Caki2 (cell line): Measurements from ENCODE around the gene MYO15A. TPM values are rescaled to one million over a fixed set of nuclear protein-coding genes. Genes with fewer than 3 reads are reported as not detected.

Experiments
- DNase-seq: peaks from one replicate; pipeline ENCODE4 v3.0.0-alpha.2; 2015; ENCODE audit warnings: low read depth
- in situ Hi-C: cut with HindIII; loops from 2 replicates; pipeline ENCODE4 v1.10.0; 2016; ENCODE audit warnings: low sequenced_read_pairs, low pct_unique_long_range_greater_than_20kb, mixed read lengths
- total RNA-seq: library from RNA; depleted of rRNA; stranded (reverse); fragments of >200 nt; shearing (Covaris generic); gene quantifications from 2 replicates; pipeline ENCODE4 v1.2.3, GENCODE V29; 2014; ENCODE audit warnings: low replicate concordance; rRNA removed

Gene MYO15A, protein sequence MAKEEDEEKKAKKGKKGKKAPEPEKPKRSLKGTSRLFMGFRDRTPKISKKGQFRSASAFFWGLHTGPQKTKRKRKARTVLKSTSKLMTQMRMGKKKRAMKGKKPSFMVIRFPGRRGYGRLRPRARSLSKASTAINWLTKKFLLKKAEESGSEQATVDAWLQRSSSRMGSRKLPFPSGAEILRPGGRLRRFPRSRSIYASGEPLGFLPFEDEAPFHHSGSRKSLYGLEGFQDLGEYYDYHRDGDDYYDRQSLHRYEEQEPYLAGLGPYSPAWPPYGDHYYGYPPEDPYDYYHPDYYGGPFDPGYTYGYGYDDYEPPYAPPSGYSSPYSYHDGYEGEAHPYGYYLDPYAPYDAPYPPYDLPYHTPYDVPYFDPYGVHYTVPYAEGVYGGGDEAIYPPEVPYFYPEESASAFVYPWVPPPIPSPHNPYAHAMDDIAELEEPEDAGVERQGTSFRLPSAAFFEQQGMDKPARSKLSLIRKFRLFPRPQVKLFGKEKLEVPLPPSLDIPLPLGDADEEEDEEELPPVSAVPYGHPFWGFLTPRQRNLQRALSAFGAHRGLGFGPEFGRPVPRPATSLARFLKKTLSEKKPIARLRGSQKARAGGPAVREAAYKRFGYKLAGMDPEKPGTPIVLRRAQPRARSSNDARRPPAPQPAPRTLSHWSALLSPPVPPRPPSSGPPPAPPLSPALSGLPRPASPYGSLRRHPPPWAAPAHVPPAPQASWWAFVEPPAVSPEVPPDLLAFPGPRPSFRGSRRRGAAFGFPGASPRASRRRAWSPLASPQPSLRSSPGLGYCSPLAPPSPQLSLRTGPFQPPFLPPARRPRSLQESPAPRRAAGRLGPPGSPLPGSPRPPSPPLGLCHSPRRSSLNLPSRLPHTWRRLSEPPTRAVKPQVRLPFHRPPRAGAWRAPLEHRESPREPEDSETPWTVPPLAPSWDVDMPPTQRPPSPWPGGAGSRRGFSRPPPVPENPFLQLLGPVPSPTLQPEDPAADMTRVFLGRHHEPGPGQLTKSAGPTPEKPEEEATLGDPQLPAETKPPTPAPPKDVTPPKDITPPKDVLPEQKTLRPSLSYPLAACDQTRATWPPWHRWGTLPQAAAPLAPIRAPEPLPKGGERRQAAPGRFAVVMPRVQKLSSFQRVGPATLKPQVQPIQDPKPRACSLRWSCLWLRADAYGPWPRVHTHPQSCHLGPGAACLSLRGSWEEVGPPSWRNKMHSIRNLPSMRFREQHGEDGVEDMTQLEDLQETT (N-terminal part only)
- not detected in 2 replicates for total RNA-seq

- no peak for DNase-seq
- in situ Hi-C loops, result no loop called here
Observed at GRCh38 chr17:18108401-18109312, at the start of gene MYO15A. Gene MYO15A (plus strand): TSS chr17:18108756. CDS start chr17:18118801, 10,045 bp downstream.

DNA sequence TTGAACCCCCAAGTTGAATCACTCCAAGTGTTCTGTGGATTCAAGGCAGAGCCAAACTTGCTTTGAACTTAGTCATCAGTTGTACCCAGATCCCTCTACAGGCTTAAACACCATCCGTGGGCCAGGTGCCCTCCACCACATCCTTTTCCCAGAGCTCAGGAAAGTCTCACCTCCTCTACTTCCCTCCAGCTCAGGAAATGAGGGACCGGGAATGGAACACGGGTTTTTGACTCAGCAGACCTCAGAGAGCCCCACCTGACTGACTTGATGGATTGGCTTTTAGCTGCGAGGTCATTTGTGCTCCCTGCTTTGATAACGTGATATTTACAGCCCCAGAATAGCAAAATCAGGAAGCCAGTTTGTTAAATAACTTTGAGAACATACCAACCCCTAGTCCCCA, 49.3 kb upstream of the MYO15A start:
- DNase-seq, result no peak

GRCh38 chr17:18064053-18064452, 44.5 kb upstream of the MYO15A start:
- no peak for DNase-seq
- in situ Hi-C loops, result no loop called here

More for the DNA sequence above, 49.3 kb upstream of the MYO15A start:
- in situ Hi-C loops, result no loop called here

- in situ Hi-C loops, result no loop called here
- DNase-seq, result no peak
Observed at GRCh38 chr17:18065546-18065945, 43.0 kb upstream of the MYO15A start.

GRCh38 chr17:18066866-18067265, 41.7 kb upstream of the MYO15A start:
- no peak for DNase-seq
- in situ Hi-C loops, result no loop called here

- no peak for DNase-seq
- in situ Hi-C loops, result no loop called here
Observed at GRCh38 chr17:18069101-18069500, 39.5 kb upstream of the MYO15A start.

DNA sequence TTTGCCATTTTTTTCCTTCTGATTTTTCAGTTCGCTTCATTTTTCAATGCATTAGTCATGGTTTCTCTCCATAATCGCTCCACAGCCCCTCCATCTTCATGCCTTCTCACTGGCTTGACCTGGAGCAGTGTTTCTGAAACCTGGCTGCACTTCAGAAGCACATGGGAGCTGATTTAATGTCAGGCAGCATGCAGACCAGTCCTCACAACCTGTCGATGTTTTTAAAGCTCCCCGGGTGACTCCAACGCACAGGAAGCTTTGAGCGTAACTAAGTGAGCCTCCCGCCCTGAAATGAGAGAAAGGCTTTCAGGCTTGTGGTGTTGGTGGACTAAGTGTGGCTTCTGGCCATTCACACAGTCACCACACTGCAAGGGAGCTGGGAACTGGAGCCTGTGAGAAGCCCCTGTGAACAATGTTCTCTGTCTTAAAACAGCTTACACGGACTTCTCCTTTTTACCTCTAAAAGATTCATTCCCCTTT, 37.7 kb upstream of the MYO15A start:
- in situ Hi-C loops, result no loop called here
- no peak for DNase-seq

GRCh38 chr17:18071751-18072150, 36.8 kb upstream of the MYO15A start:
- in situ Hi-C loops, result no loop called here
- no peak for DNase-seq

DNA sequence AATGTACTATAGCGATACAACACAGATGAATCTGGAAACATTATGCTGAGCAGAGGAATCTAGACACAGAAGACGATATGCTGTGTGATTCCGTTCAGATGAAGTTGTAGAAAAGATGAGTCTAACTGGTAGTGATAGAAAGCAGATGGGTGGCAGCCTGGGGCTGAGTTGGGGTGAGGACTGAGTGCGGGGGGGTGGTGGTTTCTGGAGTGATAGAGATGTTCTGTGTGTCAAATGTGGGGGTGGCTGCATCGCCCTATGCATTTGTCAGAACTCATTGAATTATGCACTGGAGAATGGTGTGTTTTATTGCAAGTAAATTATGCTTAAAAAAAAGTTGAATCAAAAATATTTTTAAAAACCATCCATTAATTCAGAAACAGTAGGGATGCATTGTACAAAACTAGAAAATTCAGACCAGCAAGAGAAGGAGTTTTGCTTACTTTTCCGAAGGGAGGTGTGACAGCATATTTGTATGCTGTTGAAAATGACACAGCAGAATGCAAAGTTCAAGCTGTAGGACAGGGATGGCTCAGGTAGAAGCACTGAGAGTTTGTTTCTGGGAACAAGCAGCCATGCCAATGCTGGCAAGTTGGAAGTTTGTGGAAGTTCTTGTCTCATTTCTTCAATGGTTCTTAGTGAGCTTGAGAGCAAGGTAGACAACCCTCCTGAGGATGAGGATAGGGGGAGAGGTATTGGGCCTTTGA, 33.8 kb upstream of the MYO15A start:
- DNase-seq, result no peak
- in situ Hi-C loops, result no loop called here

GRCh38 chr17:18076936-18077335, 31.6 kb upstream of the MYO15A start:
- in situ Hi-C loops, result no loop called here
- no peak for DNase-seq

- in situ Hi-C loops, result no loop called here
- DNase-seq, result no peak
Observed at GRCh38 chr17:18079543-18079942, 29.0 kb upstream of the MYO15A start.

DNA sequence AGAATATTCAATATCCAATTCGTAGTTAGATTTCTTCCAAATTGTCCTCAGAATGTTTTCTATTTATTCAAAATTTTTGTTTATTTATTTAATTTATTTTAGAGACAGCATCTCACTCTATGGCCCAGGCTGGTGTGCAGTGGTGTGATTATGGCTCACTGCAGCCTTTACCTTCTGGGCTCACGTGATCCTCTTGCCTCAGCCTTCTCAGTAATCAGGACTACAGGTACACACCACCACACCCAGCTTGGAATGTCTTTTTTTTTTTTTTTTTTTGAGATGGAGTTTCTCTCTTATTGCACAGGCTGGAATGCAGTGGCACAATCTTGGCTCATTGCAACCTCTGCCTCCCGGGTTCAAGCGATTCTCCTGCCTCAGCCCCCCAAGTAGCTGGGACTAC, 24.3 kb upstream of the MYO15A start:
- in situ Hi-C loops, result no loop called here
- no peak for DNase-seq

DNA sequence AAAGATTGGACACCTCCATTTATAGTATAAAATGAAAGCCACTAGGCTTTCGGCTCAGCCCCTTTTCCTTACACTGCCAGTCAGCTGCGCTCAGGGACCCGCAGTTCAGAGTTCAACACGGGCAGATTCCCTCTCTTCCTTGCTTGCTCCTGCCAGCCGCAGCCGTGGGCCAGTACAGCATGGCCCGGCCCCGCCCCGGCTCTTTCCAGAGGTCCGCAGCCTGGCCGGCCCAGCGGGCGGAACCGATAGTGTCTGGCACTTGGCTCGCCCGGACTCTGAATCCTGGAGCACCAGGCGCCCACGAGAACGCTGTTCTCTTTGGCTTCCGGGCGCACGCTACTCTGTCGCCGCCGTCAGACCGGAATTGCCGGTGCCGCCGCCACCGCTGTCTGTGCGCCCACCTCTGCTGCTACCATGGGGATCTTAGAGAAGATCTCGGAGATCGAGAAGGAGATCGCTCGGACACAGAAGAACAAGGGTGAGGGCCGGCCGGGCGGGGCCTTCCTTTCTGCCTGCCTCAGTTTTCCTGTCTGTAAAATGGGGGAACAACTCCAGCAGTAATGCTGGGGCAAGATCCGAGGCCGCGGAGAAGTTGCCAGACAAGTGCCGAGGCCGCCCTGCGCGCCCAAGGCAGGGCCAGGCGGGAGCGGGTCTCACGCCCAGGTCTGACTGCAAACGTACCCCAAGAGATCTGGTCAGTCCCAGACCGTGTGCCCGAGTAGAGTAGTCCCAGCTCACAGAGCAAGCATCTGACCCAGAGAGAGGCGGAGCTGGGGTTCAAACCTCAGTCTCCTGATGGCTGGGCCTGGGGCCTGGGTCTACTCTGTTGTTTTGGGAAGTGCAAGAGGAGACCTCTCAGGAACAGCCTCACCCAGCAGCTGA, 20.7 kb upstream of the MYO15A start, which contains the start of gene DRG2:
Gene DRG2 (plus strand): TSS at position 339 of the 882 bp plus-strand sequence. CDS start 76 bp downstream, at position 415.
- in situ Hi-C loops, result no loop called here
- DNase-seq, result peak; percentile 86

DNA sequence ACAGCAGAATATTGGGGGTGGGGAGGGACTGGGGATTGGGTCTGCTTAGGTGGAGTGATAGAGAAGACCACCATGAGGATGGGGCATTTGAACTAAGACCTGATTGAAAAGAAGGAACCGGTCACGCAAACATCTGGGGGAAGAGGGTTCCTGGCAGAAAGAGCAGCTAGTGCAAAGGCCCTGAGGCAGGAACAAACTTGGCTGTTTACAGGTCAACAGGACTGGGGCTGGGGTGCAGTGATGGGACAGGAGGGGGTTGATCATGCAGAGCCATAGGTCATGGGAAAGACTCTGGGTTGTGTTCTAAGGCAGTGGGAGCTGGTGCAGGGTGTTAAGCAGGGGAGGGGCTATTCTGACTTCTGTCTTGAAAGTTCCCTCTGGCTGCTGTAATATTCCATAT, 18.9 kb upstream of the MYO15A start:
- DNase-seq, result no peak

DNA sequence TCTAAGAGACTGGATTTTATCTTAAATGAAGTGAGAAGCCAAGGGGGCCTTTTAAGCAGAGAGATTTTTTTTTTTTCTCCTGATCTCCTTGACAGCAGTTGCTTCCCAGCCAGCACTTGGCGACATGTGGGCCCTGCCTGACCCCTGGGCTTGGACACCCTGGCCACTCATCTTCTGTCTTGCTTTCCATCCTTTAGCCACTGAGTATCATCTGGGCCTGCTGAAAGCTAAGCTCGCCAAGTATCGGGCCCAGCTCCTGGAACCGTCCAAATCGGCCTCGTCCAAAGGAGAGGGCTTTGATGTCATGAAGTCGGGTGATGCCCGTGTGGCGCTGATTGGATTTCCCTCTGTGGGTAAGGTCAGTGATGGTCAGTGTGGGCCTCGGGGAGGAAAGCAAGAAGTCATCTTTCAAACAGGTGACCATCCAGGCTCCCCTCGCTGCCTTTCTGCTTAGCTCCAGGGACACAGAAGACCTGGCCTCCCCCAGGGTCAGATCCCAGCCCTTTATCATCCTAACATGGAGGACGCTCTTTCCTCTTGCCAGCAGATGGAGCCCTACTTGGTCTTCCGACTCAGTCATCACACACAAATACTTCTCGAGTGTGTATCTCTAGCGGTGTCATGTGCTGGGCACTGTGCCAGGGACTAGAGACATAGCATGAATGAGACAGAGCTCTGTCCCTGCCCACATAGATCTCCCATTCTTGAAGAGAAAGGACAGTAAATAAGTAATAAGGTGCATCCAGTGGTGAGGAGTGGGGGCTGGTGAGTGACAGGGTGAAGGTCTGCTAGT, 14.7 kb upstream of the MYO15A start:
- peak; percentile 14 for DNase-seq
- in situ Hi-C loops, result no loop called here

More for the DNA sequence above, 18.9 kb upstream of the MYO15A start:
- in situ Hi-C loops, result no loop called here
